Urinary bladder (tissue), 4 donors: ENCODE measurements around the gene OOSP4B. TPM values are rescaled to one million over a fixed set of nuclear protein-coding genes. Genes with fewer than 3 reads are reported as not detected.

ENCODE experiments used
- DNase-seq: peaks from one replicate; pipeline ENCODE4 v3.0.0-alpha.2; 2015; ENCODE audit errors: extremely low spot score
- H3K27ac ChIP-seq: one replicate; pipeline ENCODE4 v1.5.1; 2013; ENCODE audit warnings: low read depth, mild to moderate bottlenecking, moderate library complexity
- H3K36me3 ChIP-seq: one replicate; pipeline ENCODE4 v1.6.1; 2013; ENCODE audit warnings: mild to moderate bottlenecking, moderate library complexity; ENCODE audit not compliant: insufficient read depth
- H3K4me1 ChIP-seq: one replicate; pipeline ENCODE4 v1.6.1; 2013; ENCODE audit warnings: mild to moderate bottlenecking, moderate library complexity; ENCODE audit not compliant: insufficient read depth
- H3K4me3 ChIP-seq: one replicate; pipeline ENCODE4 v1.5.1; 2013; ENCODE audit warnings: low read depth, low read length
- WGBS: extraction: QIAGEN DNeasy Blood & Tissue Kit; methylation state at CpG from one replicate; pipeline ENCODE4 v1.1.7; 2013; 5-methylcytosine and 5-hydroxymethylcytosine counted together
- polyA plus RNA-seq: library from polyadenylated mRNA; stranded (reverse); fragments of 200-250 nt; gene quantifications from one replicate; pipeline ENCODE4 v1.2.3, GENCODE V29; 2013
- total RNA-seq: library from RNA; depleted of rRNA; stranded (reverse); fragments of >200 nt; gene quantifications from one replicate; pipeline ENCODE4 v1.2.3, GENCODE V29; 2014
- donor health status: healthy with polysubstance abuse.
- donor health status: healthy.

Gene OOSP4B
- total and polyA plus RNA-seq, 2 donors: not detected

- WGBS: 71% methylated on average over 15 of the region's 15 CpGs
- Histone ChIP-seq H3K4me1 (no peaks in the 10 kb centered on the region), H3K36me3 (no peaks in the 10 kb centered on the region), H3K4me3 (no peak overlapping the region), H3K27ac (no peak overlapping the region)
- no peak for DNase-seq
Observed at GRCh38 chr11:60077216-60077817, 60.3 kb downstream of the OOSP4B start.

DNA sequence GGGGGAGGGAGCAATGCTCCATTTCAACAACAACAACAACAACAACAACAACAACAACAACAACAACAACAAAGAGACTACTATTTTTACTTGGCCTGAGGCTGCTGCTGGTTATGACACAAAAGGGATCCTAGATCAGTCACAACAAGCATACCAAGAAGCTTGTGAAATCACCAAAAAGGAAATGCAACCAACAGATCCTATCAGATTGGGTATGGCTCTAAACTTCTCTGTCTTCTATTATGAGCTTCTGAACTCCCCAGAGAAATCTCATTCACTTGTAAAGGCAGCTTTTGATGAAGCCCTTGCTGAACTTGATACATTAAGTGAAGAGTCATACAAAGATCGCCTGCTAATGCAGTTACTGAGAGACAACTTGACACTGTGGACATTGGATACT, 61.0 kb downstream of the OOSP4B start:
- Histone ChIP-seq H3K4me3 (no peak overlapping the region), H3K27ac (no peak overlapping the region), H3K4me1 (no peaks in the 10 kb centered on the region), H3K36me3 (no peaks in the 10 kb centered on the region)
- no peak for DNase-seq
- 73% methylated on average over 1 of the region's 1 CpG for WGBS

- 59% methylated on average over 4 of the region's 4 CpGs for whole genome bisulfite sequencing
Observed at GRCh38 chr11:60078745-60079144, 61.8 kb downstream of the OOSP4B start.

GRCh38 chr11:60080535-60080934, 63.6 kb downstream of the OOSP4B start:
- no peak overlapping the region for H3K4me3 ChIP-seq

More at GRCh38 chr11:60078745-60079144, 61.8 kb downstream of the OOSP4B start:
- DNase-seq: no peak
- Histone ChIP-seq H3K4me1 (no peaks in the 10 kb centered on the region), H3K27ac (no peak overlapping the region), H3K36me3 (no peaks in the 10 kb centered on the region), H3K4me3 (no peak overlapping the region)

More at GRCh38 chr11:60080535-60080934, 63.6 kb downstream of the OOSP4B start:
- 52% methylated on average over 3 of the region's 3 CpGs for WGBS
- Histone ChIP-seq H3K36me3 (no peaks in the 10 kb centered on the region), H3K4me1 (no peaks in the 10 kb centered on the region), H3K27ac (no peak overlapping the region)
- DNase-seq: no peak

Other genes starting within 250 kb of the OOSP4B start
- gene MRPL16, start 206.4 kb upstream of the OOSP4B start, total RNA-seq: 24.0 TPM
- gene MRPL16, start 206.4 kb upstream of the OOSP4B start, polyA plus RNA-seq: 49.9 TPM
- not detected for gene CBLIF, start 171.7 kb upstream of the OOSP4B start, total RNA-seq
- gene CBLIF, start 171.7 kb upstream of the OOSP4B start, polyA plus RNA-seq: not detected
- gene TCN1, start 150.7 kb upstream of the OOSP4B start, total RNA-seq: not detected
- 0.13 TPM for gene TCN1, start 150.7 kb upstream of the OOSP4B start, polyA plus RNA-seq
- not detected for gene OOSP3, start 138.4 kb upstream of the OOSP4B start, total RNA-seq
- gene OOSP3, start 138.4 kb upstream of the OOSP4B start, polyA plus RNA-seq: not detected
- gene OOSP1, start 78.7 kb upstream of the OOSP4B start, total RNA-seq: 0.48 TPM
- gene OOSP1, start 78.7 kb upstream of the OOSP4B start, polyA plus RNA-seq: not detected
- gene OOSP4A, start 53.1 kb upstream of the OOSP4B start, total RNA-seq: not detected
- gene OOSP4A, start 53.1 kb upstream of the OOSP4B start, polyA plus RNA-seq: not detected
- gene OOSP2, start 23.2 kb downstream of the OOSP4B start, total RNA-seq: not detected
- gene OOSP2, start 23.2 kb downstream of the OOSP4B start, polyA plus RNA-seq: not detected
- 0.69 TPM for gene MS4A3, start 39.5 kb downstream of the OOSP4B start, total RNA-seq
- gene MS4A3, start 39.5 kb downstream of the OOSP4B start, polyA plus RNA-seq: 0.08 TPM
- 17.3 TPM for gene MS4A2, start 71.5 kb downstream of the OOSP4B start, total RNA-seq
- gene MS4A2, start 71.5 kb downstream of the OOSP4B start, polyA plus RNA-seq: 1.3 TPM
- gene MS4A6A, start 165.9 kb downstream of the OOSP4B start, total RNA-seq: 76.2 TPM
- gene MS4A6A, start 165.9 kb downstream of the OOSP4B start, polyA plus RNA-seq: 87.3 TPM
- gene MS4A4E, start 226.0 kb downstream of the OOSP4B start, total RNA-seq: 0.90 TPM
- gene MS4A4E, start 226.0 kb downstream of the OOSP4B start, polyA plus RNA-seq: 0.84 TPM